H1 (cell line): ENCODE data around the gene DVL1. TPM values are rescaled to one million over a fixed set of nuclear protein-coding genes. Genes with fewer than 3 reads are reported as not detected.

Experiments used
- CTCF ChIA-PET: fragments of 300-600 bp; sonication (Branson Sonifier 250); formaldehyde crosslinking; loops from one replicate; lab custom pipeline; 2021; ENCODE audit not compliant: partially characterized antibody; lab: Charles Lee
- POLR2A ChIA-PET: fragments of 300-600 bp; sonication (Branson Sonifier 250); formaldehyde crosslinking; loops from one replicate; lab custom pipeline; 2021; ENCODE audit warnings: inconsistent platforms; ENCODE audit not compliant: partially characterized antibody; lab: Charles Lee
- DNase-seq, 2 experiments: peaks; one replicate each; pipeline versions ENCODE4 v3.0.0 to v3.0.0-alpha.2; 2010 to 2022; ENCODE audit warnings: low spot score in 2 of 2, low read depth in 1 of 2, mixed read lengths in 1 of 2
- FAIRE-seq: peaks from 2 replicates; lab custom pipeline; 2011; peaks lifted over from hg19 to GRCh38; lab: Jason Lieb, UNC
- H2AFZ ChIP-seq: 2 replicates; pipeline ENCODE4 v1.8.1; 2012; ENCODE audit warnings: low read length, inconsistent platforms
- H2AK5ac ChIP-seq: 2 replicates; pipeline ENCODE4 v1.6.1; 2013; ENCODE audit warnings: low read depth, low read length
- H2BK120ac ChIP-seq: replicated peaks from 2 replicates; pipeline ENCODE3; 2013; ENCODE audit warnings: low read depth, low read length, inconsistent platforms
- H2BK12ac ChIP-seq: 2 replicates; pipeline ENCODE4 v1.6.1; 2013; ENCODE audit warnings: low read depth, low read length
- H2BK15ac ChIP-seq: 2 replicates; pipeline ENCODE4 v1.6.1; 2013; ENCODE audit warnings: low read length
- H2BK20ac ChIP-seq: 2 replicates; pipeline ENCODE4 v1.6.1; 2013; ENCODE audit warnings: low read length
- H2BK5ac ChIP-seq: 2 replicates; pipeline ENCODE4 v1.6.1; 2013; ENCODE audit warnings: low read depth, low read length
- H3K14ac ChIP-seq: 2 replicates; pipeline ENCODE4 v1.6.1; 2013; ENCODE audit warnings: inconsistent platforms; ENCODE audit not compliant: insufficient read length
- H3K18ac ChIP-seq: 2 replicates; pipeline ENCODE4 v1.6.1; 2013; ENCODE audit warnings: low read length; ENCODE audit errors: extremely low read depth
- H3K23ac ChIP-seq: 2 replicates; pipeline ENCODE4 v1.6.1; 2013; ENCODE audit warnings: inconsistent platforms; ENCODE audit not compliant: insufficient read length
- H3K23me2 ChIP-seq: 2 replicates; pipeline ENCODE4 v1.6.1; 2013; ENCODE audit warnings: low read depth, low read length
- H3K27ac ChIP-seq: 2 replicates; pipeline ENCODE4 v1.6.1; 2011; ENCODE audit warnings: low read depth, low read length, inconsistent platforms
- H3K27me3 ChIP-seq, 4 experiments: replicated peaks in 1 of 4; 1 replicate in 1 of 4; 2 replicates in 3 of 4; pipeline versions ENCODE4 v1.6.1 to v1.8.1; 2011 to 2013; ENCODE audit warnings: low read length in 3 of 4, mild to moderate bottlenecking in 3 of 4, inconsistent platforms in 2 of 4, mixed read lengths in 2 of 4, moderate library complexity in 1 of 4; ENCODE audit not compliant: control insufficient read depth in 3 of 4, insufficient read depth in 3 of 4; ENCODE audit errors: extremely low read depth in 1 of 4
- H3K36me3 ChIP-seq, 4 experiments: 2 replicates each; pipeline versions ENCODE4 v1.6.1 to v1.8.1; 2011 to 2013; ENCODE audit warnings: mild to moderate bottlenecking in 4 of 4, low read length in 3 of 4, moderate library complexity in 2 of 4, control low read depth in 1 of 4, inconsistent platforms in 1 of 4; ENCODE audit not compliant: insufficient read depth in 4 of 4, control insufficient read depth in 2 of 4
- H3K4ac ChIP-seq: replicated peaks from 2 replicates; pipeline ENCODE3; 2013; ENCODE audit warnings: low read length, low read depth, mixed read lengths, inconsistent platforms; ENCODE audit not compliant: insufficient read length
- H3K4me1 ChIP-seq, 4 experiments: replicated peaks in 1 of 4; 1 replicate in 1 of 4; 2 replicates in 3 of 4; pipeline versions ENCODE4 v1.6.1 to v1.8.1; 2011 to 2013; ENCODE audit warnings: low read length in 3 of 4, inconsistent platforms in 2 of 4, mixed read lengths in 1 of 4; ENCODE audit not compliant: insufficient read depth in 4 of 4, control insufficient read depth in 3 of 4
- H3K4me2 ChIP-seq, 2 experiments: 2 replicates each; pipeline versions ENCODE4 v1.6.1 to v1.8.1; 2011 to 2013; ENCODE audit warnings: low read depth in 2 of 2, low read length in 2 of 2, control low read depth in 1 of 2, inconsistent platforms in 1 of 2, mild to moderate bottlenecking in 1 of 2; ENCODE audit not compliant: insufficient read depth in 1 of 2
- H3K4me3 ChIP-seq, 4 experiments: fragments of 200-600, 300-600 bp in 1 of 4; sonication (generic), shearing (Covaris generic), sonication (Bioruptor Twin) in 1 of 4; 2 replicates each; pipeline versions ENCODE4 v1.5.1 to v1.8.1; 2011 to 2016; ENCODE audit warnings: low read length in 4 of 4, low read depth in 3 of 4, control low read depth in 2 of 4, inconsistent platforms in 2 of 4, mild to moderate bottlenecking in 2 of 4, mixed read lengths in 1 of 4, moderate library complexity in 1 of 4; ENCODE audit not compliant: insufficient read depth in 2 of 4; ENCODE audit errors: extremely low read depth in 1 of 4
- H3K56ac ChIP-seq: replicated peaks from 2 replicates; pipeline ENCODE3; 2013; ENCODE audit warnings: low read depth, mild to moderate bottlenecking, mixed read lengths, low read length, inconsistent platforms; ENCODE audit not compliant: insufficient read length
- H3K79me1 ChIP-seq: 2 replicates; pipeline ENCODE4 v1.6.1; 2013; ENCODE audit warnings: low read depth, low read length, control low read depth
- H3K79me2 ChIP-seq, 2 experiments: 2 replicates each; pipeline versions ENCODE4 v1.6.1 to v1.8.1; 2012 to 2013; ENCODE audit warnings: low read length in 2 of 2, mild to moderate bottlenecking in 2 of 2, inconsistent platforms in 1 of 2; ENCODE audit not compliant: insufficient read depth in 2 of 2, control insufficient read depth in 1 of 2
- H3K9ac ChIP-seq, 4 experiments: replicated peaks in 1 of 4; 1 replicate in 1 of 4; 2 replicates in 3 of 4; pipeline versions ENCODE4 v1.6.1 to v1.8.1; 2011 to 2013; ENCODE audit warnings: low read depth in 3 of 4, low read length in 3 of 4, control low read depth in 2 of 4, mild to moderate bottlenecking in 2 of 4, moderate library complexity in 2 of 4, inconsistent platforms in 1 of 4; ENCODE audit errors: extremely low read depth in 1 of 4
- H3K9me3 ChIP-seq, 2 experiments: 2 replicates each; pipeline versions ENCODE4 v1.6.1 to v1.8.1; 2012 to 2013; ENCODE audit warnings: mild to moderate bottlenecking in 2 of 2, moderate library complexity in 2 of 2, control low read depth in 1 of 2, inconsistent platforms in 1 of 2, low read depth in 1 of 2, low read length in 1 of 2, mixed read lengths in 1 of 2; ENCODE audit not compliant: insufficient read depth in 2 of 2
- H4K20me1 ChIP-seq, 2 experiments: replicated peaks in 1 of 2; 2 replicates each; pipeline versions ENCODE3 to v1.8.1; 2011 to 2013; ENCODE audit warnings: inconsistent platforms in 2 of 2, low read length in 2 of 2, mild to moderate bottlenecking in 1 of 2; ENCODE audit not compliant: insufficient read depth in 2 of 2, control insufficient read depth in 1 of 2
- H4K5ac ChIP-seq: 2 replicates; pipeline ENCODE4 v1.6.1; 2013; ENCODE audit warnings: low read length, low read depth, mixed read lengths, inconsistent platforms; ENCODE audit not compliant: insufficient read length
- H4K8ac ChIP-seq: 2 replicates; pipeline ENCODE4 v1.8.0; 2013; ENCODE audit warnings: mild to moderate bottlenecking, moderate library complexity, low read length, inconsistent platforms; ENCODE audit not compliant: insufficient read depth; ENCODE audit errors: extremely low read depth
- H4K91ac ChIP-seq: replicated peaks from 2 replicates; pipeline ENCODE3; 2013; ENCODE audit warnings: low read length, mixed read lengths, inconsistent platforms; ENCODE audit not compliant: insufficient read length
- WGBS, 2 experiments: shearing (Covaris generic) in 1 of 2; methylation state at CpG; one replicate each; pipeline versions ENCODE4 v1.1.6 to v1.1.7; 2013 to 2015; ENCODE audit warnings: low lambda C conversion rate in 2 of 2, mixed read lengths in 2 of 2, inconsistent platforms in 1 of 2, low coverage in 1 of 2, missing lambda C conversion rate in 1 of 2; ENCODE audit not compliant: insufficient replicate concordance in 2 of 2, insufficient coverage in 1 of 2, insufficient read length in 1 of 2; ENCODE audit errors: extremely low coverage in 1 of 2, missing lambda C conversion rate in 1 of 2; 5-methylcytosine and 5-hydroxymethylcytosine counted together
- polyA plus RNA-seq, 7 experiments: library from polyadenylated mRNA; depleted of rRNA in 3 of 7; stranded (reverse) in 5 of 7; unstranded in 2 of 7; fragments of >200 nt in 5 of 7; fragments of 200-250 nt in 2 of 7; gene quantifications; 1 replicate in 5 of 7; 2 replicates in 1 of 7; 4 replicates in 1 of 7; pipeline versions ENCODE4 v1.2.1 to v1.2.3, GENCODE V29; 2011 to 2013; ENCODE audit warnings: missing spikeins in 2 of 7, mixed read lengths in 2 of 7
- total RNA-seq: library from RNA; stranded (reverse); fragmentation: NEBNext Ultra II Directional; extraction: Animal tissue kit (Norgen Biotek cat#: 25700); gene quantifications from 2 replicates; pipeline ENCODE4 v1.2.1, GENCODE V29; 2021

The DVL1 gene
- total and polyA plus RNA-seq, 2 of the 8 experiments (the other 6 are each of a cell fraction or from before 2014, with no cell fraction given): 39.4 to 58.9 TPM

DNA sequence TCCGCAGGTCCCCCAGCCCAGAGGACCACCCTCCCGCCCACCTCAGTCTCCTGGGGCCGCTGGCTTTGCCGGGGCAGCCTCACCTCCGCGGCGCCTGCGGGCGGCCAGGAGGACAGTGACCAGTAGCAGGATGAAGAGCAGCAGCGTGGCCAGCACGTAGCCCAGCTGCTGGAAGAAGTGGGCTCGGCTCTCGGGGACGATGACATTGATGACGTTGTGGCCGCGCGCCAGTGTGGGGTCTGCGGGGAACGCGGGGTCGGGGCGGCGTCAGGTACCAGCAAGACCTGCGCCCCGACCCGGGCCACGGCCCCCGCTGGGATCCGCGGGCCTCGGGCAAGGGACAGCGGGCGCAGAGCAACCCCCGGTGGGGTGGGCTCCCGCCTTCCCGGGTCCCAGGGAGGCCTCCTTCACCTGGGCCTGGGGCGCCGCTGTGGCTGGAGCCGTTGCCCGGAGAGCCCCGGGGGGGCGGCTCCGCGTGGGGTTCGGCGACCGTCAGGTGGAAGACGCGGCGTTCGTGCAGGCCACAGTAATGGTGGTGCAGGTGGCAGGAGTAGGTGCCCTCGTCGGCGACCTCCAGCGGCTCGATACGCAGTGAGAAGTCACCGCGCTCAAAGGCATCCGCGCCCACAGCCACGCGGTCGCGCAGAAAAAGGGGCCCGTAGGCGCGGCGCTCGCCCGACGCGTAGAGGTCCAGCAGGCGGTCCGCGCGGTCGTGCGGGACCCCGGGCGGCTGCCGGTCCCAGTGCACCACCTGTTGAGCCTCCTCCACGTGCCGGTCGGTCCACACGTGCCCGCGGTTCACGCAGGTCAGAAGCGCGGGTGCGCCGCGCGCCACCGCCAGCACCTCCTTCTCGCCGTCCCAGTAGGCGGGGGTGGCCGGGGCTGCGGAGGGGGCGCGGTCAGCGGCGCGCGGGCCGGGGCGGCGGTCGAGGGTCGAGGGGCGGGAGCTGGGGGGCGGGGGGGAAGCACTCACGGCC is 5.3 kb upstream of the DVL1 start:
- H2AFZ ChIP-seq: no peak overlapping the region
- H3K23ac ChIP-seq: no peak overlapping the region
- FAIRE-seq (no peak), DNase-seq (peak in 1 of 2 experiments; percentile 69)
- no peak overlapping the region for H3K27ac ChIP-seq
- H3K27me3 ChIP-seq: peaks cover 9 to 17% (median 14%) of the 10 kb centered on the region in 4 experiments
- no peak overlapping the region for H2BK120ac ChIP-seq
- peak overlapping the region; percentile 69 to 95 for H3K4me2 ChIP-seq
- 9% methylated on average over 72 of the region's 116 CpGs; no CpG with 5 or more reads in 1 of the 2 experiments for WGBS, 2 experiments
- H2BK15ac ChIP-seq: peak overlapping the region; percentile 88; the same call in 1 of the 2 replicates
- H4K5ac ChIP-seq: no peak overlapping the region
- H3K9ac ChIP-seq: no peak overlapping the region
- no peak overlapping the region for H3K56ac ChIP-seq
- peak overlapping the region; percentile 60; the same call in 1 of the 2 replicates for H2BK5ac ChIP-seq
- H3K79me1 ChIP-seq: no peaks in the 10 kb centered on the region
- H2BK12ac ChIP-seq: peak overlapping the region; percentile 39; the same call in 1 of the 2 replicates
- H3K18ac ChIP-seq: peak overlapping the region; percentile 52
- peak overlapping the region; percentile 68 for H4K91ac ChIP-seq
- POLR2A ChIA-PET: interaction anchor here (0.8 to 5.1 kb wide), 10 partner anchors 9 to 83 kb away, joined by 3 to 80 read pairs (median 4); partner anchors contain the start of gene AURKAIP1
- no peaks in the 10 kb centered on the region for H3K36me3 ChIP-seq
- H3K79me2 ChIP-seq: no peaks in the 10 kb centered on the region
- peak overlapping the region; percentile 7 for H4K8ac ChIP-seq
- peaks cover 17% of the 10 kb centered on the region; the same call in 1 of the 2 replicates for H3K23me2 ChIP-seq
- H2BK20ac ChIP-seq: no peak overlapping the region
- peak overlapping the region; percentile 91 for H3K4ac ChIP-seq
- H3K4me1 ChIP-seq: peaks cover 2 to 48% (median 38%) of the 10 kb centered on the region in 4 experiments
- H3K9me3 ChIP-seq: no peaks in the 10 kb centered on the region
- peak overlapping the region; percentile 23 to 61 (median 29) for H3K4me3 ChIP-seq
- peaks cover 0 to 6% of the 10 kb centered on the region in 2 experiments for H4K20me1 ChIP-seq
- H2AK5ac ChIP-seq: peak overlapping the region; percentile 65; the same call in 1 of the 2 replicates
- CTCF ChIA-PET: interaction anchor here (1.0 to 3.4 kb wide), 4 partner anchors 11 to 20 kb away, joined by 3 to 40 read pairs (median 4); partner anchors contain the start of gene AURKAIP1
- H3K14ac ChIP-seq: no peak overlapping the region
